Measurements from ENCODE around the gene FSCN2.

DNA sequence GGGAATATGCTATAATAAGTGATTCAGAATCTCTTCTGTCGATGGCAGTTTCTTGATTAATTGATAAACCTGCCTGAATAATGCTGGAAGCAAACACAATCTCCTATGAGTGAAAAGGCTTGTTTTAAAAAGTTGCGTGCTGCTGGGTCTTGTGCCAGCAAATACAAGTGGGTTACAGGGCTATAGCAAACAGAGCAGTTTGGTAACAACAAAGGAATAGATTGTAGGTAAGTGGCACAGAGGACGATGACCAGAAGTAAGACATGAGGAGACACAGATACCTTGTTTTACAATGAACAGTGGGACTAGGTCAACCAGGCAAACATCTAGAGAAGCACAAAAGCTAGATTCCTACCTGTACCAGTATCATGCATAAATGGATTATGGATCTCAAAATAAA is 47.7 kb downstream of the FSCN2 start:
- TF ChIP-seq, protein P1, sequence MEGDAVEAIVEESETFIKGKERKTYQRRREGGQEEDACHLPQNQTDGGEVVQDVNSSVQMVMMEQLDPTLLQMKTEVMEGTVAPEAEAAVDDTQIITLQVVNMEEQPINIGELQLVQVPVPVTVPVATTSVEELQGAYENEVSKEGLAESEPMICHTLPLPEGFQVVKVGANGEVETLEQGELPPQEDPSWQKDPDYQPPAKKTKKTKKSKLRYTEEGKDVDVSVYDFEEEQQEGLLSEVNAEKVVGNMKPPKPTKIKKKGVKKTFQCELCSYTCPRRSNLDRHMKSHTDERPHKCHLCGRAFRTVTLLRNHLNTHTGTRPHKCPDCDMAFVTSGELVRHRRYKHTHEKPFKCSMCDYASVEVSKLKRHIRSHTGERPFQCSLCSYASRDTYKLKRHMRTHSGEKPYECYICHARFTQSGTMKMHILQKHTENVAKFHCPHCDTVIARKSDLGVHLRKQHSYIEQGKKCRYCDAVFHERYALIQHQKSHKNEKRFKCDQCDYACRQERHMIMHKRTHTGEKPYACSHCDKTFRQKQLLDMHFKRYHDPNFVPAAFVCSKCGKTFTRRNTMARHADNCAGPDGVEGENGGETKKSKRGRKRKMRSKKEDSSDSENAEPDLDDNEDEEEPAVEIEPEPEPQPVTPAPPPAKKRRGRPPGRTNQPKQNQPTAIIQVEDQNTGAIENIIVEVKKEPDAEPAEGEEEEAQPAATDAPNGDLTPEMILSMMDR (IDR thresholded peaks at IDR 0.05 in 4 of 5, conservative IDR thresholded peaks at IDR 0.05 in 1 of 5), result no peak
- TF ChIP-seq POLR2A (IDR thresholded peaks at IDR 0.05), result no peak
